Measurements from ENCODE around the gene TTC7B.

The TTC7B gene

DNA sequence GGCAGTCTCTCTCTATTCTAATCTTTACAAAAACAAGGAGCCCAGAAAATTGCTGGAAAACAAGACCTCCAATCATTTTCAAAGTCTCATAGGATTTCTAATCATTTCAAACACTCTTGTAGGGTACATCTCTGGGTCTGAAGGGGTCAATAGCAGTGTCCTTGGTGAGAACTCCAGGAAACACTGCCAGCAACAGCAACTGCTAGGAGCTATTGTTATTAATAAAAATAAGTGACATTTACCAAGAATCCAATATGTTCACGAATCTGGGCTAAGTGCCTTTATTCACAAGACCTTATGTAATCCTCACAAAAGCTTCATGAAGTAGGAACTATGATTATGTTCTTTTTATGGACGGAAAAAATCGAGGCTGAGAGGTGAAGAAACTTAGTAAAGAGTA is 72.8 kb downstream of the TTC7B start:
- TF ChIP-seq, protein P1, sequence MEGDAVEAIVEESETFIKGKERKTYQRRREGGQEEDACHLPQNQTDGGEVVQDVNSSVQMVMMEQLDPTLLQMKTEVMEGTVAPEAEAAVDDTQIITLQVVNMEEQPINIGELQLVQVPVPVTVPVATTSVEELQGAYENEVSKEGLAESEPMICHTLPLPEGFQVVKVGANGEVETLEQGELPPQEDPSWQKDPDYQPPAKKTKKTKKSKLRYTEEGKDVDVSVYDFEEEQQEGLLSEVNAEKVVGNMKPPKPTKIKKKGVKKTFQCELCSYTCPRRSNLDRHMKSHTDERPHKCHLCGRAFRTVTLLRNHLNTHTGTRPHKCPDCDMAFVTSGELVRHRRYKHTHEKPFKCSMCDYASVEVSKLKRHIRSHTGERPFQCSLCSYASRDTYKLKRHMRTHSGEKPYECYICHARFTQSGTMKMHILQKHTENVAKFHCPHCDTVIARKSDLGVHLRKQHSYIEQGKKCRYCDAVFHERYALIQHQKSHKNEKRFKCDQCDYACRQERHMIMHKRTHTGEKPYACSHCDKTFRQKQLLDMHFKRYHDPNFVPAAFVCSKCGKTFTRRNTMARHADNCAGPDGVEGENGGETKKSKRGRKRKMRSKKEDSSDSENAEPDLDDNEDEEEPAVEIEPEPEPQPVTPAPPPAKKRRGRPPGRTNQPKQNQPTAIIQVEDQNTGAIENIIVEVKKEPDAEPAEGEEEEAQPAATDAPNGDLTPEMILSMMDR (conservative IDR thresholded peaks at IDR 0.05): no peak
- no peak overlapping the region for H3K27ac ChIP-seq

- TF ChIP-seq, protein P1 (conservative IDR thresholded peaks at IDR 0.05): no peak
- no peak overlapping the region for H3K27ac ChIP-seq
Measured at GRCh38 chr14:90742729-90743128, 73.5 kb downstream of the TTC7B start.

GRCh38 chr14:90742252-90742651 is 74.0 kb downstream of the TTC7B start:
- H3K27ac ChIP-seq: no peak overlapping the region
- TF ChIP-seq, protein P1 (conservative IDR thresholded peaks at IDR 0.05): no peak

DNA sequence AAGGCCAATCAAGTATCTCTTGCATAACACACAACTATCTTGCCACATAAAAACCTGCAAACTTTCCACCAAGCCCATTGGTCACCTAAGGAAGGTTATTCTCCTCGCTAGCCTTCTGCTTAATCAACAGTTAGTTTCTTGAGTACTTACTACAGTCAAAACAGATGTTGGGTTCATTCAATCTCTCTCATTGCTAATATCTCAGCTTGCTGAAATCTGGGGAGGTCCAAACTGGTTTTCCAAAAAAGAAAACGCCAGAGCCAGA is 74.6 kb downstream of the TTC7B start:
- TF ChIP-seq, protein P1 (conservative IDR thresholded peaks at IDR 0.05): no peak
- no peak overlapping the region for H3K27ac ChIP-seq

DNA sequence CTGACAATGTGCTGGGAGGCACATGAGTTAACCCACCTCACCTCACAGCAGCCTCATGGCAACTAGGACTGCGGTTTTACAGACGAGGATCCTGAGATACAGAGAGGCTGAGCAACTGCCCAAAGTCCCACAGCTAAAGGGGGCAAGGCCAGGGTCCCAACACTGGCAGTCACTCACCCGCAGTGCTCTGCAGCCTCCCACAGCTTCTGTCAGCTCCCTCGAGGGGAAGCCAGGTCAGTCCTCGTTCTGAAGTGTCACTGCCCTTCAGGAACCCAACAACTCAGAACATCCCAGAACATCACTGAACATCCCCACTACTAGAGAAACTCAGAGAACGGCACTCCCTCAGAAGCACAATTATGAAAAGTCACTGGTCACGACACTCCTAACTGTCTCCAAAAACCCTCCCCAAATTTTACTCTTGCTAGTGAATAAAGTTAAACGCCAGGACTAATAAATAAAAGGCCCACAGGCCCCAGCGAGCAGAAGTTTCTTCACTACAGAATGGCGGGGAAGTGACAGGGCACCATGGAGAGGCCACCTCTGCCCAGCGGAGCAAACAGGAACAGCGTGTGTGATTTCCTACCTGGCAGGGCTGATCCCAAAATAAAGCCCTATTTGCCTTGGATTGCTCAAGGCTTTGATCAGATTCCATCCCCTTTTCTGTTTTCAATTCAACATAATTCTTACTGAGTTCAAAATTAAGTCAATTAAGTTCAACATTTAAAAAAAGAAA is 75.1 kb downstream of the TTC7B start:
- TF ChIP-seq, protein P1 (conservative IDR thresholded peaks at IDR 0.05): no peak
- peak overlapping the region; percentile 46; the same call in 1 of the 2 replicates for H3K27ac ChIP-seq

GRCh38 chr14:90740081-90740480 is 76.1 kb downstream of the TTC7B start:
- TF ChIP-seq, protein P1 (conservative IDR thresholded peaks at IDR 0.05): no peak
- peak overlapping the region; percentile 46 for H3K27ac ChIP-seq

DNA sequence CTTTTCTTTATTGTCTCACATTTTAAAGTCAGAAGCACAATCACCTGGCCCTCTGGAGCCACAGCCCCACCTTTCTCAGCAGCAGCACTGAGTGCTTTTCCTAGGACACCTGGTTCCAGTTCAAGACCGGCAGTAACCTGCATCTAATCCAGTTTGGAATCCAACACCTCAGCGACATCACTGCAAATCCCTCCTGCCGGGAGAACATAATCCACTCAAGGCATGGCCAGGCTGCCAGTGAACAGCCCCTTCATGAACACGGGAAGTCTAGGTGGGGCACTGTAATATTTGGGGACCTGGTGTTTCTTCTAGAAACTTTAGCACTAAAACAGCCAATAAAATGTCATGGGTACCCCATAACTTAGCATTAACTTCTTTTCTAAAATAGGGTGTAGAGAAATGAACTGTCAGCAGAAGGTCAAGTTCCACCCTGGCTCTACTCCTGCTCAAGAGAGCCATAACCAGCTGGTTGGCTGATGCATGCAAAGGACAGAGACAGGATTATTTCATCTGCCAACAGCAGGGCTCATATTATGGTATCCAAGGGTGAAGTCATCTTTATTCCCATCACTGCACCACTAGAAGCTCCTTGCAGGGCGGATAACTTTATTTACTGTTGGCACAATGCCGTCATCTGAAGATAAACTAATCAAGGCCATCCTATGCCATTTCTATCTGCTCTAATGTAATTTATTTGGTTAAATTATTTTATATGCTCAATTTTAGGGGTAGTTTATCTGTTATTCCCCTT is 76.7 kb downstream of the TTC7B start:
- peak overlapping the region; percentile 46 for H3K27ac ChIP-seq
- TF ChIP-seq, protein P1 (conservative IDR thresholded peaks at IDR 0.05): no peak
